GM19023 (cell line): ENCODE data around the gene HLA-A.

Experiments
- ATAC-seq: cut with Tn5 transposase; IDR thresholded peaks from one replicate; pipeline ENCODE4 v1.9.1; 2021; ENCODE audit warnings: mild to moderate bottlenecking, moderate library complexity; ENCODE audit not compliant: unreplicated experiment

The HLA-A gene

DNA sequence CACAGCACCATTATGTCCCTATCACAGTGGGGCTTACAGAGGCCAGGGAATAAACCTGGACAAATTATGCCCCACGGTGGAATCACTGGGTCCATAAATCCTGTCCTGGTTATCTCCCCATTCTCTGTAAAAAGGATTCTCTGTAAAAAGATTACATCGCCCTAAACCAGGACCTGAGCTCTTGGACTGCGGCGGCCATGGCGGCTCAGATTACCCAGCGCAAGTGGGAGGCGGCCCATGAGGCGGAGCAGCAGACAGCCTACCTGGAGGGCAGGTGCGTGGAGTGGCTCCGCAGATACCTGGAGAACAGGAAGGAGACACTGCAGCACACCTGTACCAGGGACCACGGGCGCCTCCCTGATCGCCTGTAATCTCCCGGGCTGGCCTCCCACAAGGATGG lies 8.4 kb upstream of the HLA-A start:
- ATAC-seq: no peak

DNA sequence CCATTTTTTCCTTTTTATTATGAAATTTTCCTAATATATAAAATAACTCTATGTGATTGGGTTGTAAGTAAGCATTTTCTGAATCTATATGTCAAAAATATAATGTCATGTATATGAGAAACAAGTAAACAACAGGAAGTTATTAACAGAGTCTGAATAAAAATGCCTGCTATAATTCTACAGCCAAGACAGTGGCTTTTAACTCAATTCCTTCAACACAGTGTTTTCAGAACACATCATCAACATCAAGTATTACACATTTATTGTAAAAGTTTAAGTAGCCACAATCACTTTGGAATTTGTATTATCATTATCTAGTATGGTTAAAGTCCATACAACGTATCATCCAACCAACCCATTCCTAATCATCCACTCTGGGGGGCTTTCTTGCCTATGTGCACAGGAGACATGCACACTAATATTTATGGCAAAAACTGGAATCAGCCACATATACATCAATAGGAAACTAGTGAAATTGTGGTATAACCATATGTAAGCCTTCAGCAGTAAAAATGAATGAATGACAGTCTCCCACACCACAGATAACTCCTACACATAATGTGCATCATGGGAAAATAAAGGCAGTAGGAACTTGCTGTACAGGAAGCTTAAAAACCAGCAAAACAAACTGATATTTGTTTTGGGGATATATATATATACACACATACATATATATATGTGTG lies 6.9 kb upstream of the HLA-A start:
- no peak for ATAC-seq

DNA sequence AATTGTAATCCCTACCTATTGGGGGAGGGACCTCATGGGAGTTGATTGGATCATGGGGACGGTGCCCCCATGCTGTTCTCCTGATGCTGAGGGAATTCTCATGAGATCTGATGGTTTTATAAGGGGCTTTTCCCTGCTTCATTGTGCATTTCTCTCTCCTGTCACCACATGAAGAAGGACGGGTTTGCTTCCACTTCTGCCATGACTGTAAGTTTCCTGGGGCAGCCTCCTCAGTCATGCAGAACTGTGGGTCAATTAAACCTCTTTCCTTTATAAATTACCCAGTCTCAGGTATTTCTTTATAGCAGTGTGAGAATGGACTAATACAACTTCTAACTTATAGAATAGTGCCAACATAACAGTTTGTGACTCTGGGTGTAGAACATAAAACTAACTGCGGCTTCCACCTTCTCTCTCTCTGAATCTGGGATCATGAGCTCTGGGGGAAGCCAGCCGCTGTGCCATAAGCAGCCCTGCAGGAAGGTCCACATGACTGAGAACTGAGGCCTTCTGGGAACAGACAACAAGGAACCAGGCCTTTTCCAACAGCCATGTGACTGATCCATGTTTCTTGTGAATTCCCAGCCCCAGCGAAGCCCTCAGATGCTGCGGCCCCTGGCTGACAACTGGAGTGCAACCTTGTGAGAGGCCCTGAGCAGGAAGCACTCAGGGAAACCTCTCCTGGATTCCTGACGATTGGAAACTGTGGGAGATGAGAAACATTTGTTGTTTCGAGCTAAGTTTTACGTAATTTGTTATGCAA lies 3.4 kb upstream of the HLA-A start:
- ATAC-seq: no peak

DNA sequence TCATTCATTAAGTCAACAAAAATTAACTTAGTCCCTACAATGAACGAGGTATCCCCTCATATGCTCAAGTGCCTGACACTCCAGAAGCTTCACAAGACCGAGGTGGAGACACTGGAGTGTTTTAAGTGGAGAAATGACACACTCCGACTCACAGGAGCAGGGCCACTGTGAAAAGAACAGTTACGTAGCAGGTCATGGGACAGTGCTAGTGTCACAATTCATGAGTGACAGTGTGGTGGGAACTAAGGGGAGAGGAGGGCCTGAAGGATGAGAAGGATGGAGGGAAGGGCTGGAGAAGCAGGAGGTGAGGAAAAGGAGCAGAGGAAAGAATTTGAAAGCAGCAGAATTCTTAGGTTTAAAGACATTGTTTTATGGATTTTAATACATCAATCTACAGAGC lies 1.3 kb upstream of the HLA-A start:
- no peak for ATAC-seq

DNA sequence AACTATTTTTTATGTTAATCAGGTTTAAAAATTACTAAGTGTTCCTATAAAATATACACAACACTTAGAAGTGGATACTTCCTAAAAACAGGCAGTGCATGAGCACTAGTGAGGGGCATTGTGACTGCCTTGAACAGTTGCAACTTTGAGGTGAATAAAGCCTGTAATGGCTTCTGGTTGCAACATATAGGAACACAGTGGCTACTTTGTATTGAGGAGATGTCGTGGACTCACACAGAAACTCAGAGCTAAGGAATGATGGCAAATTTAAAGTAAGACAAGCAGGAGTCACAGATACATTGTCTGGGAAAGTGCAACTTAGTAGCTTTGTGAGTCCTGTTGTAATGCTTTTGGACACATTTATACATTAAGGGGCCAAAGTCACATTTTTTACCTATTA lies 861 bp upstream of the HLA-A start:
- ATAC-seq: no peak

DNA sequence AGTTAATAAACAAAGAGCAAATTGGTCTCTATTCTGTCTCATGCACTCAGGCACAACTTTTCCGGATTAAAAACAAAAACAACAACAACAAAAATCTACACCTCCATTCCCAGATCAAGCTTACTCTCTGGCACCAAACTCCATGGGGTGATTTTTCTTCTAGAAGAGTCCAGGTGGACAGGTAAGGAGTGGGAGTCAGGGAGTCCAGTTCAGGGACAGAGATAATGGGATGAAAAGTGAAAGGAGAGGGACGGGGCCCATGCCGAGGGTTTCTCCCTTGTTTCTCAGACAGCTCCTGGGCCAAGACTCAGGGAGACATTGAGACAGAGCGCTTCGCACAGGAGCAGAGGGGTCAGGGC lies 437 bp upstream of the HLA-A start:
- ATAC-seq: no peak

DNA sequence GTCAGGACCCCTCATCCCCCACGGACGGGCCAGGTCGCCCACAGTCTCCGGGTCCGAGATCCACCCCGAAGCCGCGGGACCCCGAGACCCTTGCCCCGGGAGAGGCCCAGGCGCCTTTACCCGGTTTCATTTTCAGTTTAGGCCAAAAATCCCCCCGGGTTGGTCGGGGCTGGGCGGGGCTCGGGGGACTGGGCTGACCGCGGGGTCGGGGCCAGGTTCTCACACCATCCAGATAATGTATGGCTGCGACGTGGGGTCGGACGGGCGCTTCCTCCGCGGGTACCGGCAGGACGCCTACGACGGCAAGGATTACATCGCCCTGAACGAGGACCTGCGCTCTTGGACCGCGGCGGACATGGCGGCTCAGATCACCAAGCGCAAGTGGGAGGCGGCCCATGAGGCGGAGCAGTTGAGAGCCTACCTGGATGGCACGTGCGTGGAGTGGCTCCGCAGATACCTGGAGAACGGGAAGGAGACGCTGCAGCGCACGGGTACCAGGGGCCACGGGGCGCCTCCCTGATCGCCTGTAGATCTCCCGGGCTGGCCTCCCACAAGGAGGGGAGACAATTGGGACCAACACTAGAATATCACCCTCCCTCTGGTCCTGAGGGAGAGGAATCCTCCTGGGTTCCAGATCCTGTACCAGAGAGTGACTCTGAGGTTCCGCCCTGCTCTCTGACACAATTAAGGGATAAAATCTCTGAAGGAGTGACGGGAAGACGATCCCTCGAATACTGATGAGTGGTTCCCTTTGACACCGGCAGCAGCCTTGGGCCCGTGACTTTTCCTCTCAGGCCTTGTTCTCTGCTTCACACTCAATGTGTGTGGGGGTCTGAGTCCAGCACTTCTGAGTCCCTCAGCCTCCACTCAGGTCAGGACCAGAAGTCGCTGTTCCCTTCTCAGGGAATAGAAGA lies 978 bp downstream of the HLA-A start:
- peak; percentile 18 for ATAC-seq

DNA sequence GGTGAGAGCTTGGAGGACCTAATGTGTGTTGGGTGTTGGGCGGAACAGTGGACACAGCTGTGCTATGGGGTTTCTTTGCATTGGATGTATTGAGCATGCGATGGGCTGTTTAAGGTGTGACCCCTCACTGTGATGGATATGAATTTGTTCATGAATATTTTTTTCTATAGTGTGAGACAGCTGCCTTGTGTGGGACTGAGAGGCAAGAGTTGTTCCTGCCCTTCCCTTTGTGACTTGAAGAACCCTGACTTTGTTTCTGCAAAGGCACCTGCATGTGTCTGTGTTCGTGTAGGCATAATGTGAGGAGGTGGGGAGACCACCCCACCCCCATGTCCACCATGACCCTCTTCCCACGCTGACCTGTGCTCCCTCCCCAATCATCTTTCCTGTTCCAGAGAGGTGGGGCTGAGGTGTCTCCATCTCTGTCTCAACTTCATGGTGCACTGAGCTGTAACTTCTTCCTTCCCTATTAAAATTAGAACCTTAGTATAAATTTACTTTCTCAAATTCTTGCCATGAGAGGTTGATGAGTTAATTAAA lies 3.0 kb downstream of the HLA-A start:
- no peak for ATAC-seq

DNA sequence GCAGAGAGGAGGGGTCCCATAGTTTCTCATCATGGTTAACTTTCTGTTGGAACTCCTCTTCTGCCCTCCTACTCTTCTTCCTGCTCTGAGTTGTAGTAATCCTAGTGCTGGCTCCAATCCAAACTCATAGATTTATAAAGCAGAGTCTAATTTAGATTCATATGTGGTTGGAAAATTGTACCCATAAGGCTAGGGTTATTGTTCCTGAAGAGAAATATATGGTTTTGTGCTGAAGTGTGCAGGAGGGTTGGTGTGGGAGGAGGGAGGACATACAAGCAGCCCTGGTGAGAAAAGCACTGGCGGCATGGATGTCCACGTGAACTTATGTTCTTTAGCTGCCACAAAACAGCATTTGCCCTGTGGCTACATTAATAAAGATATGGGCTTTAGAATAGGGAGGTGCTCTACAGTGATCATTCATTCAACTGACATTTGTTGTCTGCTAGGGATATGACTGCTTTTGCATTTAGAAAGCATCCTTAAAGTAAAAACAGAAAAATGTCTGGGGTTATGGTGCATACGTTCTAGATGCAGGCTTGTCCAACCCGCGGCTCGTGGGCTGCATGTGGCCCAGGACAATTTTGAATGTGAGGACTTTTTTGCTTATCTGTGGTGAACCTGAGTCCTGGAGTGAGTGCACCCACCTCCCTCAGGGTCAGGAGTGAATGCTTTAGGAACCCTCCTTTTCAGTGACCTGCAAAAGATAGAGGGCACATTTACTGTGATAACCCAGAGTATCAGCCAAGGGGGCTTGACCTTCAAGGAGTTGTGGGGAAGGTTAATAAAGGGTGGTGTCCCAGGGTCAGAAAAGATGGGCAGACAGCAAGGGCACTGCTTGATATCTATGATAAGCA lies 4.1 kb downstream of the HLA-A start:
- no peak for ATAC-seq

DNA sequence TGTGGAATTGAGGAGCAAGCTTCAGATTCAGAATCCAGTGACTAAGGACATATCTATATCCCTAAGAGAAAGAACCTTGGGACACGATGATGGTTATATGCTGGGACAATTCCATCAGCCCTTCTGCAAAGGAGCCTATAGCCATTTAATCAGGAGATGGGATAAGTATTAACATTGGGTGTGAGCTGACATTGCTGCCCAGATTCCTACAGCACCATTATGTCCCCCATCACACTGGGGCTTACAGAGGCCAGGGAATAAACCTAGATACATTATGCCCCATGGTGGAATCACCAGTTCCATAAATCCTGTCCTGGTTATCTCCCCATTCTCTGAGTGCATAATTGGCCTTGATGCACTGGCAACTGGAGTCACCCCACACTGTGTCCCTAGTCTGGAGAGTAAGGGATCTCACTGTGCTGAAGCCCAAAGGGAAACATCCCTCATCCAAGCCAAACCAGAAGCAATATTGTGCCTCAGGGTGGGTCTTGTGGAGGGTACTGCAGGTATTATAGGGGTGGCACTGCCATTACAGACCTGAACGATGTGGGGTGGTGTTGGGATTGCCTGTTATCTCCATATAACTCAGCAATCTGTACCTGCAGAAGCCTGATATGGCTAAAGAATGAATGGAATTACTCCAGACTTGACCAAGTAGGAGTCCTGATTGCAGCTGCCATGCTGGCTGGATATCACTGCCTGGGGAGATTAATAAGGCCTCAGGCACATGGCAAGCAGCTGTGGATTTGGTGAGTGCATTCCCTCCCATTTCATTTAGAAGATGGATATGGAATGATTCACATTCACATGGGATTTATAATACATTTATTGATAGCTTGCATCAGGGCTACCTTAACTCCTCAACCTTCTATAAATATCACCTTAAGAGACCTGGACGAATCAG lies 5.0 kb downstream of the HLA-A start:
- ATAC-seq: no peak

DNA sequence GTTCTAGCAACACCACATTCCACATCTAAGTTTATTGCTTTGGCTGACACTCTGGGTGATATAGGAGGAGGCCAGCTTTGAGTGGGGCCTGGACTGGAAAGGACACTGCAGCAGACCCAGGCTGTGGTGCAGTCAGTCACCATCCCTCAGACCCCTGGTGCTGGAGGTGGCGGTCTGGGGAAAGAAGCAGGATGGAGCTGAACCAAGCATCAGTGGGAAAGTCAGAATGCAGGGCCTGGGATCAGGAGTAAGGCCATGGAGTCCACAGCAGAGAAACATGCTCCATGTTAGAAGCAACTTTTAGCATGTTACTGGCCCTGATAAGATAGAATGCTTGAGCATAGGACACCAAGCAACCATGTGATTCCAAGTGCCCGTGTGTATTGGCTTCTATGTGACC lies 5.9 kb downstream of the HLA-A start:
- no peak for ATAC-seq

DNA sequence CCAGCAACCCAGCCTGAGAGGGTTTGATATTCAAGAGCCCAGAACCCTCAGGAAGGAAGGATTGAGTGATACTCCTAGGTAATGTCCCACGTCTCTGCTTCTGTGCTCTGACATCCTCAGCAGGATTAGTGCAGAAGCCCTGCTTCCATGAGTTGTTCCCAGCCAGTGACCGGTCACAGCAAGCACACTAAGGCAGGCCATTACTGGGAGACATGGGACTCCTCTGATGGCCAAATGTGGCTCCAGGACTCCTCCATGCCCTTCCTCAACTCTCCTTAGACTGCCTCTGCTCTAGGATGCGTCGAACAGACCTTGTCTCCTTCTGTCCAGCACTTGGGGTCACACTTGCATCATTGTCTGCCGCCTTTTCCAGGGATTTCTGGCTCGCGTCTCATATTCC lies 7.6 kb downstream of the HLA-A start:
- ATAC-seq: no peak

DNA sequence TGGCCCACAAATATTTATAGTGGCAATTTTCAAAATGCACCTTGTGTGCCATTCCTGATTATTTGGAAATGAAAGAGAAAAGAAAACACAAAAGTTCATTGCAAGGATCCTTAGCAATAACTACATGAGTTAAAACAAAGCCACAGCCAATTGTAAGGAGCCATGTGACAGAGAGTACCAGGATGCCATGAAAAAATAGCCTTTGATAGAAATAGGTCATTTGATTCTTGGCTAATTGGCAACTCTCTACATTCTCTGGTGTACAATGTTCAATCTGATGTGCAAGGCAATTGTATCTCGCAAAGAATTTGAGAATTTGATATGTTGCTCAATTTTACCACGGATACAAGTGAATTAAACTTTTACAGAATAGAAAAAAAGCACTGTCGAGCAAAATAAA lies 9.6 kb downstream of the HLA-A start:
- ATAC-seq: no peak

DNA sequence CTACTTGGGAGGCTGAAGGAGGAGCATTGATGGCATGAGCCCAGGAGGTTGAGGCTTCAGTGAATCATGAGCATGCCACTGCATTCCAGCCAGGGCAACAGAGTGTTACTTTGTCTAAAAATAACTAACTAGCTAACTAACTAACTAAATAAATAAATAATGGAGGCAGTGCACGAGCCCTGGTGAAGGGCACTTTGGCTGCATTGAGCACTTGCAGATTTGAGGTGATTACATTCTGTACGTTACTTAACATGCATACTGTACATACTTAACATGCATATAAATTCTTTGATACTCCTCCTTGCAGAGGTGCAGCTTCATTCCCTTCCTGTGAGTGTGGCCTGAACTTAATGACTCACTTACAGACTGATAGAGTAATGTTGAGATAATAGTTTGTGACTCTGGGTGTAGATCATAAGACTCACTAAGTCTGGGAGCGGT lies 10.7 kb downstream of the HLA-A start:
- no peak for ATAC-seq

DNA sequence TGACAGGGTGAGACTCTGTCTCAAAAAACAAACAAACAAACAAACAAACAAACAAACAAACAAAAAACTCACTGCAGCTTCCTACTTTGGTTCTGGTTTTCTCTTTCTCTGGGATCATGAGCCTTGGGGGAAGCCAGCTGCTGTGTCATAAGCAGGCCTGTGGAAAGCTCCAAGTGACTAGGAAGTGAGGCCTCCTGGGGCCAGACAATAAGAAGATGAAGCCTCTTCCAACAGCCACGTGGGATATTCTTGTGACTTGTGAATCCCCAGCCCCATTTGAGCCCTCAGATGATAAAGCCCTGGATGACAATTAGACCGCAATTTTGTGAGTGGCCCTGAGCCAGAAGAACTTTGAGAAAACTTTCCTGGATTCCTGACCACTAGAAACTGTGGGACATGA lies 11.4 kb downstream of the HLA-A start:
- no peak for ATAC-seq

DNA sequence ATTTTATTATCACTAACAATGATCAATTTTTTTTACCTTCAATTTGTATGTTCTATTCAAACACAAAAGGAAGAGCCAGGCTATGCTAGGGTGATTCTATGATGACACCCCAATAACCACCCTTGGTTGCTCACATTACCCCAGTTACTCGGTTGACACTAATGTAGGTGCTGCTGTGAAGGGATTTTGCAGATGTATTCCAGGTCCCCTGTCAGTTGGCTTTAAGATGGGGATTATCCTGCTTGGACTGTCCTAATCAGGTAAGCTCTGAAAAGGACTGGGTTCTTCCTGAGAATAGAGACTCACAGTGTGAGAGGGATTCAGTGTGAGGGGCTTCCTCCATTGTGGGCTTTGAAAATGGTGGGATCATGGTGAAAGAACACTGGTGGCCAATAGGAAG lies 11.9 kb downstream of the HLA-A start:
- no peak for ATAC-seq

DNA sequence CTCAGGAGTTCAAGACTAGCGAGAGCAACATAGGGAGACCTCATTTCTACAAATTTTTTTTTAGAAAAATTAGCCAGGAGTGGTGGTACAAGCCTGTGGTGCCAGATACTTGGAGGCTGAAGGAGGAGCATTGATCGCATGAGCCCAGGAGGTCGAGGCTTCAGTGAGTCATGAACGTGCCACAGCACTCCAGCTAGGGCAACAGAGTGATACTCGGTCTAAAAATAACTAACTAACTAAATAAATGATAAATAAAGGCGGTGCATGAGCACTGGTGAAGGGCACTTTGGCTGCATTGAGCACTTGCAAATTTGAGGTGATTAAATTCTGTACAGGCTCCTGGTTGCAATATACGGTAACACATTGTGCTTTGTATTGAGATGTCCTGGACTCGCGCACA lies 13.5 kb downstream of the HLA-A start:
- no peak for ATAC-seq

DNA sequence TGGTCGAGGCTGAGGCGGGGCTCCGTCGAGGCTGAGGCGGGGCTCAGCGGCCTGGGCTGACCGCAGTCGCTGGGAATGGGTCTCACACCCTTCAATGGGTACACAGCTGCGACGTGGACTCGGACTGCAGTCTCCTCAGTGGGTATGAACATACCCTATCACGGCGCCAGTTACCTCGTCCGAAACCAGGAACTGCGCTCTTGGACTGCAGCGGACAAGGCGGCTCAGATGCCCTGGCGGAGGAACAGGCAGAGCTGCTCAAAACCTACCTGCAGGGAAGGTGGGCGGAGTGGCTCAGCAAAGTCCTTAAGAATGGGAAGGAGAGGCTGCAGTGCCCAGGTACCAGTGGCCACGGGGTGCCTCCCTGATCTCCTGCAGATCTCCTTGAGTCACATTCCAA lies 14.2 kb downstream of the HLA-A start:
- no peak for ATAC-seq

DNA sequence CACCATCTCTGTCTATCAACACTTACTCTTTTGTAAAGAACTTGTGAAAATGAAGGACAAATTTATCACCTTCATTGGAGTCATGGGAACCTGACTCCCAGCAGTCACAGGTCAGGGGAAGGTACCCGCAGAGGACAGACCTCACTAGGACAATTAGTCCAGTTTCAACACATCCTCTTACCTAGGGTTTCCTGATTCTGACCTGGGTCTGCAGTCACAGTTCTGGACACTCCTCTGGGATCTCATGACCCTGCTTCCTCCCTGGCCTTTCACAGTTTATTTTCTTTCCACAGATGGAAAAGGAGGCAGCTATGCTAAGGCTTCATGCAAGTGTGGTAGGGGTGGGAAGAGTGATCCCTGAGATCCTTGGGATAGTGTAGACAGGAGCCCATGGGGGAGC lies 15.7 kb downstream of the HLA-A start:
- ATAC-seq: no peak

DNA sequence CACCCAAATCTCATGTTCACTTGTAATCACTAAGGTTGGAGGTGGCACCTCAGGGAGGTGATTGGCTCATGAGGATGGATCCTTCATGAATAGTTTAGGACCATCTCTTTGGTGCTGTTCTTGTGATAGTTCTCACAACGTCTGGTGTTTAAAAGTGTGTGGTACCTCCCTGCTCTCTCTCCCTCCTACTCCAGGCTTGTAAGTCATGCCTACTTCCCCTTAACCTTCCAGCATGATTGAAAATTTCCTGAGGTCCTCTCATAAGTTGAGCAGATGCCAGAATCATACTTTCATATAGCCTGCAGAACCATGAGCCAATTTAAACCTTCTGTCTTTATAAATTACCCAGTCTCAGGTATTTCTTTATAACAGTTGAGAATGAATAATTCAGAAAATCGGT lies 16.6 kb downstream of the HLA-A start:
- ATAC-seq: no peak
